ENCODE measurements around the gene CYP8B1. TPM values are rescaled to one million over a fixed set of nuclear protein-coding genes. Genes with fewer than 3 reads are reported as not detected.

Gene CYP8B1
- total RNA-seq, 1 experiment from 2014 or later: not detected

GRCh38 chr3:42847731-42848130 lies 27.9 kb downstream of the CYP8B1 start:
- BruUV-seq (replicated peaks): no TSS peak
- CTCF ChIA-PET: no interaction called here
- TF ChIP-seq, protein P1, sequence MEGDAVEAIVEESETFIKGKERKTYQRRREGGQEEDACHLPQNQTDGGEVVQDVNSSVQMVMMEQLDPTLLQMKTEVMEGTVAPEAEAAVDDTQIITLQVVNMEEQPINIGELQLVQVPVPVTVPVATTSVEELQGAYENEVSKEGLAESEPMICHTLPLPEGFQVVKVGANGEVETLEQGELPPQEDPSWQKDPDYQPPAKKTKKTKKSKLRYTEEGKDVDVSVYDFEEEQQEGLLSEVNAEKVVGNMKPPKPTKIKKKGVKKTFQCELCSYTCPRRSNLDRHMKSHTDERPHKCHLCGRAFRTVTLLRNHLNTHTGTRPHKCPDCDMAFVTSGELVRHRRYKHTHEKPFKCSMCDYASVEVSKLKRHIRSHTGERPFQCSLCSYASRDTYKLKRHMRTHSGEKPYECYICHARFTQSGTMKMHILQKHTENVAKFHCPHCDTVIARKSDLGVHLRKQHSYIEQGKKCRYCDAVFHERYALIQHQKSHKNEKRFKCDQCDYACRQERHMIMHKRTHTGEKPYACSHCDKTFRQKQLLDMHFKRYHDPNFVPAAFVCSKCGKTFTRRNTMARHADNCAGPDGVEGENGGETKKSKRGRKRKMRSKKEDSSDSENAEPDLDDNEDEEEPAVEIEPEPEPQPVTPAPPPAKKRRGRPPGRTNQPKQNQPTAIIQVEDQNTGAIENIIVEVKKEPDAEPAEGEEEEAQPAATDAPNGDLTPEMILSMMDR (IDR thresholded peaks at IDR 0.05; ENCODE audit: unreplicated experiment): no peak
- Mint-ChIP-seq H3K36me3 (ENCODE audit: insufficient read depth, unreplicated experiment) (no peaks in the 10 kb centered on the region), H3K9me3 (ENCODE audit: low read depth, unreplicated experiment) (no peaks in the 10 kb centered on the region), H3K27me3 (ENCODE audit: unreplicated experiment) (peaks cover 41% of the 10 kb centered on the region), H3K4me1 (ENCODE audit: low read depth, unreplicated experiment) (no peaks in the 10 kb centered on the region), H3K4me3 (ENCODE audit: low read depth, unreplicated experiment) (no peak overlapping the region), H3K27ac (ENCODE audit: unreplicated experiment) (no peak overlapping the region)
- intact Hi-C loops (cut with micrococcal nuclease; ENCODE audit: unreplicated experiment): no loop called here
- peak; percentile 8 for DNase-seq

GRCh38 chr3:42846685-42847522 lies 28.8 kb downstream of the CYP8B1 start:
- H3K9me3 Mint-ChIP-seq (ENCODE audit: low read depth, unreplicated experiment): no peaks in the 10 kb centered on the region
- no peak for DNase-seq
- H3K4me3 Mint-ChIP-seq (ENCODE audit: low read depth, unreplicated experiment): no peak overlapping the region
- no peak overlapping the region for H3K27ac Mint-ChIP-seq (ENCODE audit: unreplicated experiment)
- peaks cover 36% of the 10 kb centered on the region for H3K27me3 Mint-ChIP-seq (ENCODE audit: unreplicated experiment)
- no peaks in the 10 kb centered on the region for H3K4me1 Mint-ChIP-seq (ENCODE audit: low read depth, unreplicated experiment)
- intact Hi-C loops (cut with micrococcal nuclease; ENCODE audit: unreplicated experiment): no loop called here
- CTCF ChIA-PET: no interaction called here
- no TSS peak for BruUV-seq (replicated peaks)
- H3K36me3 Mint-ChIP-seq (ENCODE audit: insufficient read depth, unreplicated experiment): no peaks in the 10 kb centered on the region
- TF ChIP-seq, protein P1 (IDR thresholded peaks at IDR 0.05; ENCODE audit: unreplicated experiment): no peak

- H3K36me3 Mint-ChIP-seq (ENCODE audit: insufficient read depth, unreplicated experiment): no peaks in the 10 kb centered on the region
- H3K9me3 Mint-ChIP-seq (ENCODE audit: low read depth, unreplicated experiment): no peaks in the 10 kb centered on the region
- no peak overlapping the region for H3K27ac Mint-ChIP-seq (ENCODE audit: unreplicated experiment)
- intact Hi-C loops (cut with micrococcal nuclease; ENCODE audit: unreplicated experiment): no loop called here
- TF ChIP-seq, protein P1 (IDR thresholded peaks at IDR 0.05; ENCODE audit: unreplicated experiment): no peak
- H3K27me3 Mint-ChIP-seq (ENCODE audit: unreplicated experiment): peaks cover 15% of the 10 kb centered on the region
- no TSS peak for BruUV-seq (replicated peaks)
- DNase-seq: no peak
- CTCF ChIA-PET: no interaction called here
- no peak overlapping the region for H3K4me3 Mint-ChIP-seq (ENCODE audit: low read depth, unreplicated experiment)
- H3K4me1 Mint-ChIP-seq (ENCODE audit: low read depth, unreplicated experiment): no peaks in the 10 kb centered on the region
Measured at GRCh38 chr3:42844815-42845214, 30.9 kb downstream of the CYP8B1 start.

DNA sequence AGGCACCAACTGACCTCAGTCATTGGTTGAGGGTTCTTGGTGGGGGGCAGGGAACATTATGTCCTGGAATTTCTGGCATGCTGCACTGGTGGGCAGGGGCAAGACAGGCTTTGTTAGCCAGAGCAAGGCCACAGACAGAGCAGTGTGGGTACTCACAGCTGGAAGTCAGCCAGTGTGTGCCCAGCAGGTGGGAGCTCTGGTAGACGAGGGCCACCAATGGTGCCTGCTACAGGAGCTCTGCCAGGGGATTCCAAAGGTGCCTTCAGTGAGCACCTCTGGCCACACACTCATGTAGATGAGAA lies 31.3 kb downstream of the CYP8B1 start:
- Mint-ChIP-seq H3K4me1 (ENCODE audit: low read depth, unreplicated experiment) (no peaks in the 10 kb centered on the region), H3K27ac (ENCODE audit: unreplicated experiment) (no peak overlapping the region), H3K4me3 (ENCODE audit: low read depth, unreplicated experiment) (no peak overlapping the region), H3K36me3 (ENCODE audit: insufficient read depth, unreplicated experiment) (no peaks in the 10 kb centered on the region), H3K27me3 (ENCODE audit: unreplicated experiment) (peaks cover 15% of the 10 kb centered on the region), H3K9me3 (ENCODE audit: low read depth, unreplicated experiment) (no peaks in the 10 kb centered on the region)
- CTCF ChIA-PET: no interaction called here
- no TSS peak for BruUV-seq (replicated peaks)
- no peak for DNase-seq
- TF ChIP-seq, protein P1 (IDR thresholded peaks at IDR 0.05; ENCODE audit: unreplicated experiment): no peak
- intact Hi-C loops (cut with micrococcal nuclease; ENCODE audit: unreplicated experiment): no loop called here
